ENCODE data around the gene GATD1. TPM values are rescaled to one million over a fixed set of nuclear protein-coding genes. Genes with fewer than 3 reads are reported as not detected.

Gene GATD1
- total and polyA plus RNA-seq, 9 of the 15 experiments (the other 6 are each of a cell fraction or from before 2014, with no cell fraction given) = 2.8 to 144 (median 36.9) TPM

DNA sequence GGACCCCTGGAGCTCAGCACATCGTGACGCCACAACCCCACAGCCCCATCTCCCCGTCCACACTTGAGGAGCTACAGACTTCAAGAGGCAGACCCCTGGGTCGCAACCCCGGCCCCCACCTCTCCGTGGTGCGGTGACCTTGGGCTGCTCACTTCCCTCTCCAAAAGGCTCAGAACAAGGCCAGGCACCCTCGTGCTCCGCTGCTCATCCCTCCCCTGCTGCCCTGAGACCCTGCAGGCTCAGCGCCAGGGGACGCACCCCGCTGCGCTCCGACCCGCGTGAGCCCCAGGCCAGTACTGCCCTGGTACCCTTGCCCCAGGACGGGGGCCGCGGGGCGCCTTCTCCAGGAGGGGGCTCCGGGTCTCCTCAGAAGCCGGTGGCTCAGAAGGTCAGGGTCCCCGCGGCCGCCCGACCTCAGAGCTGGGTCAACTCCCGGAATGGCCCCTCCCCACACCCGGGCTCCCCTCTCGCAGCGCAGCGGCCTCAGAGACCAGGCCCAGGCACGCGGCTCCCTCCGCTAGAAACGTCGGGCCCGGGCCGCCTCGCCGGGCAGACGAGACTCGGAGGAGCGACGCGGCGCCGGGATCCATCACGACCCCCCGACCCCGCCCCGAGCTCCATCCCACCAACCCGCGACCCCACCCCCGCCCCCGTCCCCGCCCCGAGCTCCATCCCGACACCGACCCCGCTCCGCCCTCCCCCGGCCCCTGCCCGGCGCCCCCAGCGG, 563 bp downstream of the GATD1 start (continued):
- TF ChIP-seq SAP30 (IDR thresholded peaks at IDR 0.05; ENCODE audit: borderline replicate concordance, insufficient read depth, low read depth, low read length, poor library complexity, severe bottlenecking) = peak; percentile 41
- TF ChIP-seq, protein P1, sequence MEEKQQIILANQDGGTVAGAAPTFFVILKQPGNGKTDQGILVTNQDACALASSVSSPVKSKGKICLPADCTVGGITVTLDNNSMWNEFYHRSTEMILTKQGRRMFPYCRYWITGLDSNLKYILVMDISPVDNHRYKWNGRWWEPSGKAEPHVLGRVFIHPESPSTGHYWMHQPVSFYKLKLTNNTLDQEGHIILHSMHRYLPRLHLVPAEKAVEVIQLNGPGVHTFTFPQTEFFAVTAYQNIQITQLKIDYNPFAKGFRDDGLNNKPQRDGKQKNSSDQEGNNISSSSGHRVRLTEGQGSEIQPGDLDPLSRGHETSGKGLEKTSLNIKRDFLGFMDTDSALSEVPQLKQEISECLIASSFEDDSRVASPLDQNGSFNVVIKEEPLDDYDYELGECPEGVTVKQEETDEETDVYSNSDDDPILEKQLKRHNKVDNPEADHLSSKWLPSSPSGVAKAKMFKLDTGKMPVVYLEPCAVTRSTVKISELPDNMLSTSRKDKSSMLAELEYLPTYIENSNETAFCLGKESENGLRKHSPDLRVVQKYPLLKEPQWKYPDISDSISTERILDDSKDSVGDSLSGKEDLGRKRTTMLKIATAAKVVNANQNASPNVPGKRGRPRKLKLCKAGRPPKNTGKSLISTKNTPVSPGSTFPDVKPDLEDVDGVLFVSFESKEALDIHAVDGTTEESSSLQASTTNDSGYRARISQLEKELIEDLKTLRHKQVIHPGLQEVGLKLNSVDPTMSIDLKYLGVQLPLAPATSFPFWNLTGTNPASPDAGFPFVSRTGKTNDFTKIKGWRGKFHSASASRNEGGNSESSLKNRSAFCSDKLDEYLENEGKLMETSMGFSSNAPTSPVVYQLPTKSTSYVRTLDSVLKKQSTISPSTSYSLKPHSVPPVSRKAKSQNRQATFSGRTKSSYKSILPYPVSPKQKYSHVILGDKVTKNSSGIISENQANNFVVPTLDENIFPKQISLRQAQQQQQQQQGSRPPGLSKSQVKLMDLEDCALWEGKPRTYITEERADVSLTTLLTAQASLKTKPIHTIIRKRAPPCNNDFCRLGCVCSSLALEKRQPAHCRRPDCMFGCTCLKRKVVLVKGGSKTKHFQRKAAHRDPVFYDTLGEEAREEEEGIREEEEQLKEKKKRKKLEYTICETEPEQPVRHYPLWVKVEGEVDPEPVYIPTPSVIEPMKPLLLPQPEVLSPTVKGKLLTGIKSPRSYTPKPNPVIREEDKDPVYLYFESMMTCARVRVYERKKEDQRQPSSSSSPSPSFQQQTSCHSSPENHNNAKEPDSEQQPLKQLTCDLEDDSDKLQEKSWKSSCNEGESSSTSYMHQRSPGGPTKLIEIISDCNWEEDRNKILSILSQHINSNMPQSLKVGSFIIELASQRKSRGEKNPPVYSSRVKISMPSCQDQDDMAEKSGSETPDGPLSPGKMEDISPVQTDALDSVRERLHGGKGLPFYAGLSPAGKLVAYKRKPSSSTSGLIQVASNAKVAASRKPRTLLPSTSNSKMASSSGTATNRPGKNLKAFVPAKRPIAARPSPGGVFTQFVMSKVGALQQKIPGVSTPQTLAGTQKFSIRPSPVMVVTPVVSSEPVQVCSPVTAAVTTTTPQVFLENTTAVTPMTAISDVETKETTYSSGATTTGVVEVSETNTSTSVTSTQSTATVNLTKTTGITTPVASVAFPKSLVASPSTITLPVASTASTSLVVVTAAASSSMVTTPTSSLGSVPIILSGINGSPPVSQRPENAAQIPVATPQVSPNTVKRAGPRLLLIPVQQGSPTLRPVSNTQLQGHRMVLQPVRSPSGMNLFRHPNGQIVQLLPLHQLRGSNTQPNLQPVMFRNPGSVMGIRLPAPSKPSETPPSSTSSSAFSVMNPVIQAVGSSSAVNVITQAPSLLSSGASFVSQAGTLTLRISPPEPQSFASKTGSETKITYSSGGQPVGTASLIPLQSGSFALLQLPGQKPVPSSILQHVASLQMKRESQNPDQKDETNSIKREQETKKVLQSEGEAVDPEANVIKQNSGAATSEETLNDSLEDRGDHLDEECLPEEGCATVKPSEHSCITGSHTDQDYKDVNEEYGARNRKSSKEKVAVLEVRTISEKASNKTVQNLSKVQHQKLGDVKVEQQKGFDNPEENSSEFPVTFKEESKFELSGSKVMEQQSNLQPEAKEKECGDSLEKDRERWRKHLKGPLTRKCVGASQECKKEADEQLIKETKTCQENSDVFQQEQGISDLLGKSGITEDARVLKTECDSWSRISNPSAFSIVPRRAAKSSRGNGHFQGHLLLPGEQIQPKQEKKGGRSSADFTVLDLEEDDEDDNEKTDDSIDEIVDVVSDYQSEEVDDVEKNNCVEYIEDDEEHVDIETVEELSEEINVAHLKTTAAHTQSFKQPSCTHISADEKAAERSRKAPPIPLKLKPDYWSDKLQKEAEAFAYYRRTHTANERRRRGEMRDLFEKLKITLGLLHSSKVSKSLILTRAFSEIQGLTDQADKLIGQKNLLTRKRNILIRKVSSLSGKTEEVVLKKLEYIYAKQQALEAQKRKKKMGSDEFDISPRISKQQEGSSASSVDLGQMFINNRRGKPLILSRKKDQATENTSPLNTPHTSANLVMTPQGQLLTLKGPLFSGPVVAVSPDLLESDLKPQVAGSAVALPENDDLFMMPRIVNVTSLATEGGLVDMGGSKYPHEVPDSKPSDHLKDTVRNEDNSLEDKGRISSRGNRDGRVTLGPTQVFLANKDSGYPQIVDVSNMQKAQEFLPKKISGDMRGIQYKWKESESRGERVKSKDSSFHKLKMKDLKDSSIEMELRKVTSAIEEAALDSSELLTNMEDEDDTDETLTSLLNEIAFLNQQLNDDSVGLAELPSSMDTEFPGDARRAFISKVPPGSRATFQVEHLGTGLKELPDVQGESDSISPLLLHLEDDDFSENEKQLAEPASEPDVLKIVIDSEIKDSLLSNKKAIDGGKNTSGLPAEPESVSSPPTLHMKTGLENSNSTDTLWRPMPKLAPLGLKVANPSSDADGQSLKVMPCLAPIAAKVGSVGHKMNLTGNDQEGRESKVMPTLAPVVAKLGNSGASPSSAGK (IDR thresholded peaks at IDR 0.05) = peak; percentile 69
- 0 out of 2 replicates have a peak, but pooled peaks have one; percentile 11 for TF ChIP-seq FOXP1 (CRISPR knock-in tag; IDR thresholded peaks at IDR 0.05)
- TF ChIP-seq, protein P2, sequence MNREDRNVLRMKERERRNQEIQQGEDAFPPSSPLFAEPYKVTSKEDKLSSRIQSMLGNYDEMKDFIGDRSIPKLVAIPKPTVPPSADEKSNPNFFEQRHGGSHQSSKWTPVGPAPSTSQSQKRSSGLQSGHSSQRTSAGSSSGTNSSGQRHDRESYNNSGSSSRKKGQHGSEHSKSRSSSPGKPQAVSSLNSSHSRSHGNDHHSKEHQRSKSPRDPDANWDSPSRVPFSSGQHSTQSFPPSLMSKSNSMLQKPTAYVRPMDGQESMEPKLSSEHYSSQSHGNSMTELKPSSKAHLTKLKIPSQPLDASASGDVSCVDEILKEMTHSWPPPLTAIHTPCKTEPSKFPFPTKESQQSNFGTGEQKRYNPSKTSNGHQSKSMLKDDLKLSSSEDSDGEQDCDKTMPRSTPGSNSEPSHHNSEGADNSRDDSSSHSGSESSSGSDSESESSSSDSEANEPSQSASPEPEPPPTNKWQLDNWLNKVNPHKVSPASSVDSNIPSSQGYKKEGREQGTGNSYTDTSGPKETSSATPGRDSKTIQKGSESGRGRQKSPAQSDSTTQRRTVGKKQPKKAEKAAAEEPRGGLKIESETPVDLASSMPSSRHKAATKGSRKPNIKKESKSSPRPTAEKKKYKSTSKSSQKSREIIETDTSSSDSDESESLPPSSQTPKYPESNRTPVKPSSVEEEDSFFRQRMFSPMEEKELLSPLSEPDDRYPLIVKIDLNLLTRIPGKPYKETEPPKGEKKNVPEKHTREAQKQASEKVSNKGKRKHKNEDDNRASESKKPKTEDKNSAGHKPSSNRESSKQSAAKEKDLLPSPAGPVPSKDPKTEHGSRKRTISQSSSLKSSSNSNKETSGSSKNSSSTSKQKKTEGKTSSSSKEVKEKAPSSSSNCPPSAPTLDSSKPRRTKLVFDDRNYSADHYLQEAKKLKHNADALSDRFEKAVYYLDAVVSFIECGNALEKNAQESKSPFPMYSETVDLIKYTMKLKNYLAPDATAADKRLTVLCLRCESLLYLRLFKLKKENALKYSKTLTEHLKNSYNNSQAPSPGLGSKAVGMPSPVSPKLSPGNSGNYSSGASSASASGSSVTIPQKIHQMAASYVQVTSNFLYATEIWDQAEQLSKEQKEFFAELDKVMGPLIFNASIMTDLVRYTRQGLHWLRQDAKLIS (CRISPR knock-in tag; IDR thresholded peaks at IDR 0.05) = peak; percentile 84; the same call in 1 of the 2 replicates
- TF ChIP-seq ESRRA (IDR thresholded peaks at IDR 0.05; ENCODE audit: borderline replicate concordance, low read depth) = peak; percentile 82
- TF ChIP-seq, protein P3, sequence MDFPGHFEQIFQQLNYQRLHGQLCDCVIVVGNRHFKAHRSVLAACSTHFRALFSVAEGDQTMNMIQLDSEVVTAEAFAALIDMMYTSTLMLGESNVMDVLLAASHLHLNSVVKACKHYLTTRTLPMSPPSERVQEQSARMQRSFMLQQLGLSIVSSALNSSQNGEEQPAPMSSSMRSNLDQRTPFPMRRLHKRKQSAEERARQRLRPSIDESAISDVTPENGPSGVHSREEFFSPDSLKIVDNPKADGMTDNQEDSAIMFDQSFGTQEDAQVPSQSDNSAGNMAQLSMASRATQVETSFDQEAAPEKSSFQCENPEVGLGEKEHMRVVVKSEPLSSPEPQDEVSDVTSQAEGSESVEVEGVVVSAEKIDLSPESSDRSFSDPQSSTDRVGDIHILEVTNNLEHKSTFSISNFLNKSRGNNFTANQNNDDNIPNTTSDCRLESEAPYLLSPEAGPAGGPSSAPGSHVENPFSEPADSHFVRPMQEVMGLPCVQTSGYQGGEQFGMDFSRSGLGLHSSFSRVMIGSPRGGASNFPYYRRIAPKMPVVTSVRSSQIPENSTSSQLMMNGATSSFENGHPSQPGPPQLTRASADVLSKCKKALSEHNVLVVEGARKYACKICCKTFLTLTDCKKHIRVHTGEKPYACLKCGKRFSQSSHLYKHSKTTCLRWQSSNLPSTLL (IDR thresholded peaks at IDR 0.05) = no peak
- no peak for TF ChIP-seq NR4A1 (CRISPR knock-in tag; IDR thresholded peaks at IDR 0.05)
- no peak for TF ChIP-seq NR4A1 (tag; IDR thresholded peaks at IDR 0.05)

Measured in K562 (cell line).